Measurements from ENCODE around the gene DGLUCY.

- TF ChIP-seq ZC3H10 (CRISPR knock-in tag; IDR thresholded peaks at IDR 0.05) (no peak), PATZ1 (CRISPR knock-in tag; IDR thresholded peaks at IDR 0.05; ENCODE audit: borderline replicate concordance) (no peak), ZNF70 (CRISPR knock-in tag; IDR thresholded peaks at IDR 0.05) (no peak), OSR1 (CRISPR knock-in tag; IDR thresholded peaks at IDR 0.05) (no peak), ESRRG (CRISPR knock-in tag; IDR thresholded peaks at IDR 0.05) (no peak), ZFP3 (CRISPR knock-in tag; IDR thresholded peaks at IDR 0.05) (no peak), GLIS3 (CRISPR knock-in tag; IDR thresholded peaks at IDR 0.05) (no peak)
These were observed 160.0 kb downstream of the DGLUCY start for GRCh38 chr14:91273885-91274273.

All from SK-N-SH treated with all-trans-retinoic acid at 6 μM for 48 hours (cell line).